GM12878 (cell line): ENCODE results near the gene RAB10. TPM values are rescaled to one million over a fixed set of nuclear protein-coding genes. Genes with fewer than 3 reads are reported as not detected.

ENCODE experiments used
- ATAC-seq: fragments of 200-7000 bp; cut with Tn5 transposase; 3 replicates; pipeline ENCODE4 v1.9.1; 2020; ENCODE audit warnings: mild to moderate bottlenecking, moderate library complexity
- BruUV-seq: library from RNA; stranded (reverse); fragments of 400-500 nt; replicated peaks from 2 replicates; lab custom pipeline; 2021; lab: Mats Ljungman, UMichigan
- CTCF ChIA-PET: fragments of 300-600 bp; sonication (Branson Sonifier 250); formaldehyde crosslinking; extraction: SDS; loops from one replicate; lab custom pipeline; 2021; ENCODE audit warnings: inconsistent platforms; lab: Yijun Ruan, JAX
- POLR2A ChIA-PET: fragments of 350-600 bp; formaldehyde crosslinking; extraction: SDS; loops from one replicate; lab custom pipeline; 2021; ENCODE audit warnings: inconsistent platforms; lab: Charles Lee
- RAD21 ChIA-PET: fragments of 300-600 bp; sonication (Branson Sonifier 250); formaldehyde crosslinking; loops from one replicate; lab custom pipeline; 2023; ENCODE audit warnings: antibody characterized with exemption; ENCODE audit not compliant: unreplicated experiment; lab: Charles Lee
- SMC1A ChIA-PET: fragments of 300-600 bp; sonication (Branson Sonifier 250); formaldehyde crosslinking; loops from one replicate; lab custom pipeline; 2023; ENCODE audit not compliant: unreplicated experiment, uncharacterized antibody; lab: Charles Lee
- DNase-seq: peaks from one replicate; pipeline ENCODE4 v3.0.0-alpha.2; 2011; ENCODE audit warnings: low read depth, low spot score
- FAIRE-seq: peaks from 3 replicates; lab custom pipeline; 2011; peaks lifted over from hg19 to GRCh38; lab: Jason Lieb, UNC
- H2AFZ ChIP-seq: 2 replicates; pipeline ENCODE4 v1.6.0; 2011; ENCODE audit warnings: low read depth, low read length, control low read depth; ENCODE audit not compliant: control insufficient read depth
- H3K27ac ChIP-seq: 2 replicates; pipeline ENCODE4 v1.5.1; 2011; ENCODE audit warnings: control low read depth; ENCODE audit not compliant: control insufficient read depth, insufficient read depth
- H3K27me3 ChIP-seq, 2 experiments: replicated peaks in 1 of 2; 2 replicates each; pipeline versions ENCODE4 v1.6.0 to v1.6.1; 2011; ENCODE audit warnings: low read length in 1 of 2; ENCODE audit not compliant: control insufficient read depth in 2 of 2, insufficient read depth in 2 of 2
- H3K36me3 ChIP-seq, 2 experiments: 2 replicates each; pipeline ENCODE4 v1.5.1; 2011; ENCODE audit warnings: low read length in 1 of 2; ENCODE audit not compliant: control insufficient read depth in 2 of 2, insufficient read depth in 2 of 2
- H3K4me1 ChIP-seq: 2 replicates; pipeline ENCODE4 v1.6.1; 2011; ENCODE audit warnings: mild to moderate bottlenecking, low read length, moderate library complexity, mixed read lengths; ENCODE audit not compliant: control insufficient read depth, insufficient read depth
- H3K4me2 ChIP-seq: 2 replicates; pipeline ENCODE4 v1.6.0; 2011; ENCODE audit warnings: control low read depth; ENCODE audit not compliant: control insufficient read depth, insufficient read depth
- H3K4me3 ChIP-seq: fragments of 200-600 bp; sonication (generic); 2 replicates; pipeline ENCODE4 v1.5.1; 2016
- H3K79me2 ChIP-seq: 2 replicates; pipeline ENCODE4 v1.6.0; 2011; ENCODE audit warnings: low read length; ENCODE audit not compliant: control insufficient read depth, insufficient read depth
- H3K9ac ChIP-seq: 2 replicates; pipeline ENCODE4 v1.8.0; 2011; ENCODE audit warnings: low read length, control low read depth, mixed read lengths; ENCODE audit not compliant: control insufficient read depth, insufficient read depth
- H3K9me3 ChIP-seq: replicated peaks from 3 replicates; pipeline ENCODE4 v1.5.1; 2011; ENCODE audit warnings: mild to moderate bottlenecking, low read length; ENCODE audit not compliant: control insufficient read depth, insufficient read depth
- H4K20me1 ChIP-seq: 2 replicates; pipeline ENCODE4 v1.6.0; 2011; ENCODE audit not compliant: control insufficient read depth, insufficient read depth
- BMI1 ChIP-seq: fragments of 450-650 bp; IDR thresholded peaks from 2 replicates; pipeline ENCODE4 v1.6.1; 2016; ENCODE audit warnings: mild to moderate bottlenecking, moderate library complexity, borderline replicate concordance
- CBX5 ChIP-seq: sonication (generic); IDR thresholded peaks from 2 replicates; pipeline ENCODE4 v1.6.1; 2016; ENCODE audit warnings: low read depth, moderate library complexity, mild to moderate bottlenecking, inconsistent platforms
- CREB1 ChIP-seq: IDR thresholded peaks from 2 replicates; pipeline ENCODE4 v1.6.1; 2012; ENCODE audit warnings: low read depth, mild to moderate bottlenecking, inconsistent platforms
- EGR1 ChIP-seq, 2 experiments: IDR thresholded peaks; 1 replicate in 1 of 2; 2 replicates in 1 of 2; pipeline ENCODE4 v1.6.1; 2011 to 2012; ENCODE audit warnings: low read depth in 2 of 2, low read length in 2 of 2, borderline replicate concordance in 1 of 2, mild to moderate bottlenecking in 1 of 2, moderate library complexity in 1 of 2
- IKZF1 ChIP-seq: fragments of 450-650 bp; conservative IDR thresholded peaks from 2 replicates; pipeline ENCODE4 v1.6.1; 2017; ENCODE audit warnings: antibody characterized with exemption, mild to moderate bottlenecking
- IRF4 ChIP-seq: IDR thresholded peaks from 2 replicates; pipeline ENCODE4 v1.6.1; 2011; ENCODE audit warnings: low read depth, low read length
- MTA3 ChIP-seq: IDR thresholded peaks from 2 replicates; pipeline ENCODE4 v1.6.1; 2012; ENCODE audit warnings: low read length, inconsistent platforms, borderline replicate concordance
- POU2F2 ChIP-seq: IDR thresholded peaks from 3 replicates; pipeline ENCODE4 v1.6.1; 2011; ENCODE audit warnings: low read depth, mild to moderate bottlenecking, low read length, borderline replicate concordance
- SUPT20H ChIP-seq: IDR thresholded peaks from 2 replicates; pipeline ENCODE4 v1.6.1; 2011; ENCODE audit warnings: low read depth, mild to moderate bottlenecking, low read length, moderate library complexity, borderline replicate concordance; ENCODE audit not compliant: control insufficient read depth
- TBL1XR1 ChIP-seq: IDR thresholded peaks from 2 replicates; pipeline ENCODE4 v1.6.1; 2012; ENCODE audit warnings: low read depth, low read length, improper control_type of control experiment
- TCF12 ChIP-seq: IDR thresholded peaks from 2 replicates; pipeline ENCODE4 v1.6.1; 2011; ENCODE audit warnings: low read depth, mild to moderate bottlenecking, low read length
- ZZZ3 ChIP-seq: IDR thresholded peaks from 2 replicates; pipeline ENCODE4 v1.6.1; 2011; ENCODE audit warnings: low read depth; ENCODE audit not compliant: control insufficient read depth, insufficient read length
- WGBS: methylation state at CpG from one replicate; pipeline ENCODE4 v1.1.6; 2016; ENCODE audit warnings: low lambda C conversion rate; ENCODE audit not compliant: insufficient replicate concordance, insufficient coverage; ENCODE audit errors: missing lambda C conversion rate; 5-methylcytosine and 5-hydroxymethylcytosine counted together
- in situ Hi-C: fragments of 300-500 bp; cut with MboI; formaldehyde crosslinking; loops from 9 replicates; pipeline ENCODE4 v1.14.3; 2018; ENCODE audit warnings: mixed read lengths
- intact Hi-C: fragments of 100-400 bp; cut with micrococcal nuclease; formaldehyde crosslinking; loops from one replicate; pipeline ENCODE4 v1.14.2; 2022; ENCODE audit not compliant: unreplicated experiment
- polyA plus RNA-seq, 11 experiments: library from polyadenylated mRNA; depleted of rRNA in 4 of 11; unstranded in 6 of 11; stranded (reverse) in 5 of 11; fragments of >200 nt; fragmentation: Nextera tagmentation in 4 of 11; fragmentation: Illumina TruSeq in 1 of 11; extraction: Ambion mirVana in 4 of 11; extraction: Trizol in 1 of 11; gene quantifications; 1 replicate in 1 of 11; 2 replicates in 10 of 11; pipeline versions ENCODE4 v1.2.1 to v1.2.3, GENCODE V29; 2011 to 2016; ENCODE audit warnings: inconsistent platforms in 2 of 11, missing spikeins in 2 of 11, low read depth in 1 of 11
- total RNA-seq, 4 experiments: library from RNA; depleted of rRNA in 3 of 4; stranded (reverse); fragments of >200 nt in 3 of 4; fragmentation: Illumina TruSeq in 1 of 4; extraction: Trizol in 1 of 4; gene quantifications; 2 replicates each; pipeline versions ENCODE4 v1.2.1 to v1.2.3, GENCODE V29; 2013 to 2021
- TF ChIP-seq, protein P1 (sequence below): fragments of 450-650 bp; IDR thresholded peaks from 2 replicates; pipeline ENCODE4 v1.6.1; 2016; ENCODE audit warnings: mild to moderate bottlenecking
- TF ChIP-seq, protein P2 (sequence below): fragments of 450-650 bp; IDR thresholded peaks from 2 replicates; pipeline ENCODE4 v1.6.1; 2018; ENCODE audit warnings: mild to moderate bottlenecking, low read depth, moderate library complexity; ENCODE audit not compliant: partially characterized antibody

The RAB10 gene
- total and polyA plus RNA-seq, 10 of the 15 experiments (the other 5 are each of a cell fraction or from before 2014, with no cell fraction given) = 13.3 to 109 (median 82.0) TPM

DNA sequence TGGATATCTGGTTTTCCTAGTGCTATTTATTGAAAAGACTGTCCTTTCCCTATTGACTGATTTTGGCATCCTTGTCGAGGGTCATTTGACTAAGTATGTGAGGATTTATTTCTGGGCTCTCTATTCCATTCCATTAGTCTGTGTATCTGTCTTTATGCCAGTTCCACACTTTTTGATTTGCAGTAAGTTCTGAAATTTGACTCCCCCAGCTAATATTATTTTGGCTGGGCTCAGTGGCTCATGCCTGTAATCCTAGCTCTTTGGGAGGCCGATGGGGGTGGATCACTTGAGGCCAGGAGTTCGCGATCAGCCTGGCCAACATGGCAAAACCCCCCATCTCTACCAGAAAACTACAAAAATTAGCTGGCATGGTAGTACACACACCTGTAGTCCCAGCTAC, 92.2 kb downstream of the RAB10 start:
- in situ Hi-C loops = no loop called here
- SMC1A ChIA-PET = interaction anchor here (1.2 kb wide), 1 partner anchor 57 kb away, joined by 3 read pairs; no protein-coding TSS in a partner anchor
- no peak for DNase-seq
- H2AFZ ChIP-seq = no peak overlapping the region
- no peak overlapping the region for H3K4me3 ChIP-seq
- FAIRE-seq = no peak
- ATAC-seq = no peak
- H3K27me3 ChIP-seq = no peaks in the 10 kb centered on the region
- H3K79me2 ChIP-seq = no peaks in the 10 kb centered on the region; the same call in 1 of the 2 replicates
- no peak overlapping the region for H3K27ac ChIP-seq
- BruUV-seq = no TSS peak
- intact Hi-C loops = no loop called here
- no peak overlapping the region for H3K4me2 ChIP-seq
- WGBS = 96% methylated on average over 4 of the region's 4 CpGs
- TF ChIP-seq, protein P1, sequence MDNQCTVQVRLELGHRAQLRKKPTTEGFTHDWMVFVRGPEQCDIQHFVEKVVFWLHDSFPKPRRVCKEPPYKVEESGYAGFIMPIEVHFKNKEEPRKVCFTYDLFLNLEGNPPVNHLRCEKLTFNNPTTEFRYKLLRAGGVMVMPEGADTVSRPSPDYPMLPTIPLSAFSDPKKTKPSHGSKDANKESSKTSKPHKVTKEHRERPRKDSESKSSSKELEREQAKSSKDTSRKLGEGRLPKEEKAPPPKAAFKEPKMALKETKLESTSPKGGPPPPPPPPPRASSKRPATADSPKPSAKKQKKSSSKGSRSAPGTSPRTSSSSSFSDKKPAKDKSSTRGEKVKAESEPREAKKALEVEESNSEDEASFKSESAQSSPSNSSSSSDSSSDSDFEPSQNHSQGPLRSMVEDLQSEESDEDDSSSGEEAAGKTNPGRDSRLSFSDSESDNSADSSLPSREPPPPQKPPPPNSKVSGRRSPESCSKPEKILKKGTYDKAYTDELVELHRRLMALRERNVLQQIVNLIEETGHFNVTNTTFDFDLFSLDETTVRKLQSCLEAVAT = no peak
- TF ChIP-seq EGR1 (IDR thresholded peaks at IDR 0.05; ENCODE audit: borderline replicate concordance in 1 of 2, low read depth in 2 of 2, low read length in 2 of 2) (no peak), ZZZ3 (no peak), BMI1 (no peak), IRF4 (no peak), TBL1XR1 (no peak), SUPT20H (no peak), IKZF1 (no peak), CREB1 (no peak), CBX5 (no peak), POU2F2 (no peak), TCF12 (no peak), MTA3 (no peak)
- TF ChIP-seq, protein P2, sequence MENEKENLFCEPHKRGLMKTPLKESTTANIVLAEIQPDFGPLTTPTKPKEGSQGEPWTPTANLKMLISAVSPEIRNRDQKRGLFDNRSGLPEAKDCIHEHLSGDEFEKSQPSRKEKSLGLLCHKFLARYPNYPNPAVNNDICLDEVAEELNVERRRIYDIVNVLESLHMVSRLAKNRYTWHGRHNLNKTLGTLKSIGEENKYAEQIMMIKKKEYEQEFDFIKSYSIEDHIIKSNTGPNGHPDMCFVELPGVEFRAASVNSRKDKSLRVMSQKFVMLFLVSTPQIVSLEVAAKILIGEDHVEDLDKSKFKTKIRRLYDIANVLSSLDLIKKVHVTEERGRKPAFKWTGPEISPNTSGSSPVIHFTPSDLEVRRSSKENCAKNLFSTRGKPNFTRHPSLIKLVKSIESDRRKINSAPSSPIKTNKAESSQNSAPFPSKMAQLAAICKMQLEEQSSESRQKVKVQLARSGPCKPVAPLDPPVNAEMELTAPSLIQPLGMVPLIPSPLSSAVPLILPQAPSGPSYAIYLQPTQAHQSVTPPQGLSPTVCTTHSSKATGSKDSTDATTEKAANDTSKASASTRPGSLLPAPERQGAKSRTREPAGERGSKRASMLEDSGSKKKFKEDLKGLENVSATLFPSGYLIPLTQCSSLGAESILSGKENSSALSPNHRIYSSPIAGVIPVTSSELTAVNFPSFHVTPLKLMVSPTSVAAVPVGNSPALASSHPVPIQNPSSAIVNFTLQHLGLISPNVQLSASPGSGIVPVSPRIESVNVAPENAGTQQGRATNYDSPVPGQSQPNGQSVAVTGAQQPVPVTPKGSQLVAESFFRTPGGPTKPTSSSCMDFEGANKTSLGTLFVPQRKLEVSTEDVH = no peak
- no peaks in the 10 kb centered on the region for H4K20me1 ChIP-seq
- POLR2A ChIA-PET = no interaction called here
- RAD21 ChIA-PET = no interaction called here
- no peak overlapping the region for H3K9ac ChIP-seq
- H3K4me1 ChIP-seq = no peaks in the 10 kb centered on the region
- H3K36me3 ChIP-seq = peaks cover 0 to 11% of the 10 kb centered on the region in 2 experiments
- CTCF ChIA-PET = interaction anchor here (1.2 kb wide), 1 partner anchor 19 kb away, joined by 3 read pairs; no protein-coding TSS in a partner anchor
- no peaks in the 10 kb centered on the region for H3K9me3 ChIP-seq
